DND-41 (cell line): Measurements from ENCODE around the gene TMEM107.

Experiments
- ATAC-seq: fragments of 200-7000 bp; cut with Tn5 transposase; 3 replicates; pipeline ENCODE4 v1.9.1; 2021; ENCODE audit warnings: low read depth; ENCODE audit not compliant: insufficient read depth
- DNase-seq: peaks from one replicate; pipeline ENCODE4 v3.0.0-alpha.2; 2020
- H2AFZ ChIP-seq: 2 replicates; pipeline ENCODE4 v1.6.0; 2012; ENCODE audit warnings: low read depth, low read length
- H3K27ac ChIP-seq: 2 replicates; pipeline ENCODE4 v1.5.1; 2012; ENCODE audit warnings: low read length, inconsistent platforms
- H3K27me3 ChIP-seq: fragments of 200-600 bp; sonication (generic); 2 replicates; pipeline ENCODE4 v1.6.0; 2012; ENCODE audit warnings: low read length, mild to moderate bottlenecking, inconsistent platforms; ENCODE audit not compliant: insufficient read depth, poor library complexity
- H3K36me3 ChIP-seq: 2 replicates; pipeline ENCODE4 v1.5.1; 2012; ENCODE audit warnings: low read length, inconsistent platforms; ENCODE audit not compliant: insufficient read depth
- H3K4me1 ChIP-seq: 2 replicates; pipeline ENCODE4 v1.5.1; 2012; ENCODE audit warnings: mild to moderate bottlenecking, low read length; ENCODE audit not compliant: insufficient read depth
- H3K4me2 ChIP-seq: 2 replicates; pipeline ENCODE4 v1.6.0; 2012; ENCODE audit warnings: mild to moderate bottlenecking, moderate library complexity, low read length, inconsistent platforms; ENCODE audit not compliant: insufficient read depth
- H3K4me3 ChIP-seq, 2 experiments: fragments of 200-600 bp in 1 of 2; shearing (Covaris generic) in 1 of 2; 2 replicates each; pipeline ENCODE4 v1.5.1; 2012 to 2016; ENCODE audit warnings: inconsistent platforms in 2 of 2, low read length in 2 of 2, mild to moderate bottlenecking in 2 of 2, low read depth in 1 of 2, moderate library complexity in 1 of 2
- H3K79me2 ChIP-seq: 2 replicates; pipeline ENCODE4 v1.6.0; 2012; ENCODE audit warnings: low read length, inconsistent platforms; ENCODE audit not compliant: insufficient read depth
- H3K9ac ChIP-seq: 2 replicates; pipeline ENCODE4 v1.6.0; 2012; ENCODE audit warnings: low read depth, mild to moderate bottlenecking, inconsistent platforms, low read length, moderate library complexity
- H3K9me3 ChIP-seq: 2 replicates; pipeline ENCODE4 v1.5.1; 2012; ENCODE audit warnings: low read length, moderate library complexity, mild to moderate bottlenecking, inconsistent platforms; ENCODE audit not compliant: insufficient read depth, severe bottlenecking
- H4K20me1 ChIP-seq: 2 replicates; pipeline ENCODE4 v1.6.0; 2012; ENCODE audit warnings: low read length; ENCODE audit not compliant: insufficient read depth
- CTCF ChIP-seq: IDR thresholded peaks from 2 replicates; pipeline ENCODE4 v1.5.1; 2012; ENCODE audit warnings: borderline replicate concordance, low read length, moderate library complexity, mild to moderate bottlenecking; ENCODE audit not compliant: poor library complexity, severe bottlenecking; ENCODE audit errors: extremely low read depth
- EZH2 ChIP-seq: IDR thresholded peaks from 3 replicates; pipeline ENCODE4 v1.6.1; 2012; ENCODE audit warnings: borderline replicate concordance, low read depth, mild to moderate bottlenecking, moderate library complexity, low read length, inconsistent platforms; ENCODE audit not compliant: severe bottlenecking

Gene TMEM107

GRCh38 chr17:8152112-8152775, 23.9 kb downstream of the TMEM107 start, which contains the start of gene PER1:
TSS of gene PER1 (minus strand) at chr17:8152404. CDS start at chr17:8150706, 1,698 bp downstream.
- H3K4me2 ChIP-seq = peak within 1 kb of the TSS; percentile 93
- DNase-seq (peak; percentile 91), ATAC-seq (peak; percentile 44)
- H2AFZ ChIP-seq = peak within 1 kb of the TSS; percentile 59
- H3K4me3 ChIP-seq = peak within 1 kb of the TSS; percentile 47 to 76
- peaks cover 58% of the 10 kb centered on the region for H3K4me1 ChIP-seq
- no peaks in the 10 kb centered on the region for H3K27me3 ChIP-seq
- no peak for TF ChIP-seq CTCF
- TF ChIP-seq EZH2 = no peak
- peaks cover 17% of the 10 kb centered on the region for H3K79me2 ChIP-seq
- no peaks in the 10 kb centered on the region for H3K9me3 ChIP-seq
- peaks cover 32% of the 10 kb centered on the region for H3K36me3 ChIP-seq
- peaks cover 19% of the 10 kb centered on the region for H4K20me1 ChIP-seq
- H3K9ac ChIP-seq = peak within 1 kb of the TSS; percentile 61
- H3K27ac ChIP-seq = peak within 1 kb of the TSS; percentile 85

GRCh38 chr17:8151641-8152111, 24.5 kb downstream of the TMEM107 start:
- peaks cover 53% of the 10 kb centered on the region for H3K4me1 ChIP-seq
- peak; percentile 46 for DNase-seq

GRCh38 chr17:8151120-8151640, 25.0 kb downstream of the TMEM107 start:
- Histone ChIP-seq H4K20me1 (peaks cover 19% of the 10 kb centered on the region), H3K27me3 (no peaks in the 10 kb centered on the region), H3K4me1 (peaks cover 52% of the 10 kb centered on the region), H3K9ac (peak overlapping the region; percentile 61), H3K9me3 (no peaks in the 10 kb centered on the region), H3K36me3 (peaks cover 42% of the 10 kb centered on the region), H3K27ac (peak overlapping the region; percentile 85), H3K4me2 (peak overlapping the region; percentile 93), H2AFZ (peak overlapping the region; percentile 32), H3K79me2 (peaks cover 17% of the 10 kb centered on the region), H3K4me3 (peak overlapping the region; percentile 47 to 76)
- TF ChIP-seq EZH2 = no peak
- TF ChIP-seq CTCF = no peak
- ATAC-seq (peak; percentile 74), DNase-seq (peak; percentile 96)

More at GRCh38 chr17:8151641-8152111, 24.5 kb downstream of the TMEM107 start:
- ATAC-seq = no peak
- peak overlapping the region; percentile 32 for H2AFZ ChIP-seq
- H3K9me3 ChIP-seq = no peaks in the 10 kb centered on the region
- TF ChIP-seq CTCF (no peak), EZH2 (no peak)
- H3K4me3 ChIP-seq = peak overlapping the region; percentile 47 to 76
- peaks cover 19% of the 10 kb centered on the region for H4K20me1 ChIP-seq
- peak overlapping the region; percentile 85 for H3K27ac ChIP-seq
- H3K36me3 ChIP-seq = peaks cover 37% of the 10 kb centered on the region
- peak overlapping the region; percentile 93 for H3K4me2 ChIP-seq
- H3K9ac ChIP-seq = peak overlapping the region; percentile 61
- H3K27me3 ChIP-seq = no peaks in the 10 kb centered on the region
- H3K79me2 ChIP-seq = peaks cover 17% of the 10 kb centered on the region
